Activated CD8-positive, alpha-beta memory T cell treated with anti-CD3 and anti-CD28 coated beads for 4 hours (primary cell): ENCODE results near the gene DLK2.

Experiments
- DNase-seq, 2 donors: peaks; one replicate each; pipeline ENCODE4 v3.0.0-alpha.2; 2020; ENCODE audit warnings: low read depth in 2 of 2

The DLK2 gene

GRCh38 chr6:43453831-43454230 is 1.5 kb downstream of the DLK2 start:
- no peak for DNase-seq

- no peak for DNase-seq
Measured at GRCh38 chr6:43452896-43453295, 2.5 kb downstream of the DLK2 start.

- no peak for DNase-seq
Measured at GRCh38 chr6:43451939-43452338, 3.4 kb downstream of the DLK2 start.

- no peak for DNase-seq
Measured at GRCh38 chr6:43451348-43451747, 4.0 kb downstream of the DLK2 start.

GRCh38 chr6:43450699-43451131 is 4.6 kb downstream of the DLK2 start:
- no peak for DNase-seq

GRCh38 chr6:43448916-43449315 is 6.4 kb downstream of the DLK2 start:
- no peak for DNase-seq

- no peak for DNase-seq
Measured at GRCh38 chr6:43447604-43448003, 7.7 kb downstream of the DLK2 start.

- no peak for DNase-seq
Measured at GRCh38 chr6:43445576-43445975, 9.8 kb downstream of the DLK2 start.

GRCh38 chr6:43444582-43444981 is 10.8 kb downstream of the DLK2 start:
- no peak for DNase-seq

- no peak for DNase-seq
Measured at GRCh38 chr6:43444036-43444435, 11.3 kb downstream of the DLK2 start.

GRCh38 chr6:43442935-43443334 is 12.4 kb downstream of the DLK2 start:
- DNase-seq: no peak

GRCh38 chr6:43437700-43438099 is 17.6 kb downstream of the DLK2 start:
- DNase-seq: no peak

GRCh38 chr6:43436577-43437282 is 18.6 kb downstream of the DLK2 start:
- no peak for DNase-seq

- DNase-seq: no peak
Measured at GRCh38 chr6:43435682-43436437, 19.5 kb downstream of the DLK2 start.

- no peak for DNase-seq
Measured at GRCh38 chr6:43434943-43435342, 20.4 kb downstream of the DLK2 start.

- no peak for DNase-seq
Measured at GRCh38 chr6:43434001-43434840, 21.1 kb downstream of the DLK2 start.

- no peak for DNase-seq
Measured at GRCh38 chr6:43433148-43433547, 22.2 kb downstream of the DLK2 start.

- DNase-seq: no peak
Measured at GRCh38 chr6:43432009-43432945, 23.1 kb downstream of the DLK2 start.

- DNase-seq: no peak
Measured at GRCh38 chr6:43428874-43429273, 26.5 kb downstream of the DLK2 start.

GRCh38 chr6:43428112-43428570 is 27.2 kb downstream of the DLK2 start:
- no peak for DNase-seq
